Upper lobe of left lung (tissue), 4 donors: ENCODE results near the gene SCLT1.

Experiments
- CTCF ChIP-seq, 6 experiments: fragments of 450-650 bp in 4 of 6; fragments of 200-600 bp in 2 of 6; sonication (generic) in 2 of 6; IDR thresholded peaks; one replicate each; pipeline ENCODE4 v1.5.1; 2016 to 2019; ENCODE audit warnings: antibody characterized with exemption in 6 of 6
- POLR2A ChIP-seq, 4 donors: fragments of 450-650 bp; IDR thresholded peaks; one replicate each; pipeline ENCODE4 v1.5.1; 2016 to 2017; ENCODE audit warnings: antibody characterized with exemption in 4 of 4, mild to moderate bottlenecking in 2 of 4
- POLR2AphosphoS5 ChIP-seq, 2 donors: sonication (generic); formaldehyde crosslinking; IDR thresholded peaks; one replicate each; pipeline ENCODE4 v1.5.1; 2017; ENCODE audit warnings: antibody characterized with exemption in 2 of 2

DNA sequence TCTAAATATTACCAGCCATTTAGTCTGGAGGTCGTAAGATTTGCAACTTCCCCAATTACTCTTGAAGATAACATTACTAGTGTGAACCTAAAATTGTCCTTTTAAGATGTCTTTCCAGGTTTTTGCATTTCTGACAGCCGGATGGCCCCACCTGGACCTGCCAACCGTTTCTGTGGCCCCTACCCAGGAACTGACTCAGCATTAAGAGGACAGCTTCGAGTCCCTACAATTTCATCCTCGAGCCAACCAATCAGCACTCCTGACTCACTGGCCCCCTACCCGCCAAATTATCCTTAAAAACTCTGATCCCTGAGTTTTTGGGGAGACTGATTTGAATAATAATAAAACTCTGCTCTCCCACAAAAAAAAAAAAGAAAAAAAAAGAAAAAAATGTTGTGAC lies 112.0 kb downstream of the SCLT1 start:
- TF ChIP-seq CTCF (IDR thresholded peaks at IDR 0.05) (no peak), POLR2AphosphoS5 (IDR thresholded peaks at IDR 0.05) (no peak), POLR2A (IDR thresholded peaks at IDR 0.05) (no peak)
